ENCODE results near the gene SLC7A4. TPM values are rescaled to one million over a fixed set of nuclear protein-coding genes. Genes with fewer than 3 reads are reported as not detected.

Gene SLC7A4
- total and polyA plus RNA-seq, 12 donors = 0.73 to 7.2 (median 3.3) TPM

DNA sequence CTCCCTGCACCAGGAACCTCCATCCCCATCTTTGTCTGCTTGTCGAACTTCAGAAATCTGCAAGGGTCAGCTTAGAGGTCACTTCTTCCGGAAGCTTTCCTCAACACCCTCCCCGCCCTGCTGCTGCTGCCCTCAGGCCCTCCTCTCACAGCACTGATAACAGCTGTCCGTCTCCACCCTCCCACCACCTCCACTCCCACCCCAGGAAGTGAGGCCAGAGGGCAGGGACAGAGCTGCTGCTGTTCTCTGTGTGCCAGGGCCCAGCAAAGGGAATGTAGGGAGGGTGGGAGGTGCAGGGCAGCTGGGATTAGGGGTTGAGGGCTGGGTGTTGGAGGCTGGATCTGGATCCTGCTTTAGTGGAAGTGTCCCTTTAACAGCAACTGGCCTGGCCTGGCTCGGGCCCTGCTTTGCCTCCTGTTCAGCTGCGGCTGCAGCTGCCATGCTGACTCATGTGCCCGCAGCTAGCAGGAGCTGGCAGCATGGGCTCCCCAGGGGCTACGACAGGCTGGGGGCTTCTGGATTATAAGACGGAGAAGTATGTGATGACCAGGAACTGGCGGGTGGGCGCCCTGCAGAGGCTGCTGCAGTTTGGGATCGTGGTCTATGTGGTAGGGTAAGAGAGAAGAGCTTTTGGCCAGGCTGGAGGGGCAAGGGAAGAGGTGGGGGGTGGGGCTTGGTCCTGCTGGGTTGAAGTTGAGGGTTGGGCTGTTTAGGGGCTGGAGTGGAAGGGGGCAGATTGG, 17.5 kb downstream of the SLC7A4 start, which contains the start of gene P2RX6:
Gene P2RX6, plus strand, starts transcription at position 440 of the 740 bp plus-strand sequence. Its CDS starts 10 bp downstream, at position 450.
- intact Hi-C loops (cut with DNase I) = no loop called here
- peak in 3 of 7 donors; percentile 37 to 77 (median 57) for DNase-seq
- Histone ChIP-seq H3K4me1 (replicated peaks in 1 of 2) (peaks cover 15 to 18% of the 10 kb centered on the region in 2 donors), H3K9me3 (replicated peaks in 1 of 3) (no peaks in the 10 kb centered on the region), H3K27ac (peak within 1 kb of the TSS in 2 of 5 donors; percentile 73 to 79), H3K4me3 (peak within 1 kb of the TSS in 2 of 4 donors; percentile 18 to 51), H3K27me3 (no peaks in the 10 kb centered on the region), H3K36me3 (replicated peaks in 1 of 2) (no peaks in the 10 kb centered on the region)
- TF ChIP-seq POLR2A (IDR thresholded peaks at IDR 0.05) = no peak
- TF ChIP-seq, protein P1, sequence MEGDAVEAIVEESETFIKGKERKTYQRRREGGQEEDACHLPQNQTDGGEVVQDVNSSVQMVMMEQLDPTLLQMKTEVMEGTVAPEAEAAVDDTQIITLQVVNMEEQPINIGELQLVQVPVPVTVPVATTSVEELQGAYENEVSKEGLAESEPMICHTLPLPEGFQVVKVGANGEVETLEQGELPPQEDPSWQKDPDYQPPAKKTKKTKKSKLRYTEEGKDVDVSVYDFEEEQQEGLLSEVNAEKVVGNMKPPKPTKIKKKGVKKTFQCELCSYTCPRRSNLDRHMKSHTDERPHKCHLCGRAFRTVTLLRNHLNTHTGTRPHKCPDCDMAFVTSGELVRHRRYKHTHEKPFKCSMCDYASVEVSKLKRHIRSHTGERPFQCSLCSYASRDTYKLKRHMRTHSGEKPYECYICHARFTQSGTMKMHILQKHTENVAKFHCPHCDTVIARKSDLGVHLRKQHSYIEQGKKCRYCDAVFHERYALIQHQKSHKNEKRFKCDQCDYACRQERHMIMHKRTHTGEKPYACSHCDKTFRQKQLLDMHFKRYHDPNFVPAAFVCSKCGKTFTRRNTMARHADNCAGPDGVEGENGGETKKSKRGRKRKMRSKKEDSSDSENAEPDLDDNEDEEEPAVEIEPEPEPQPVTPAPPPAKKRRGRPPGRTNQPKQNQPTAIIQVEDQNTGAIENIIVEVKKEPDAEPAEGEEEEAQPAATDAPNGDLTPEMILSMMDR (IDR thresholded peaks at IDR 0.05) = no peak
- 22 to 32% (median 26%) methylated on average over 9 to 12 of the region's 12 CpGs for WGBS, 4 donors

- no peaks in the 10 kb centered on the region for H3K36me3 ChIP-seq (replicated peaks in 1 of 2)
- peaks cover 15 to 18% of the 10 kb centered on the region in 2 donors for H3K4me1 ChIP-seq (replicated peaks in 1 of 2)
- 2% methylated on average over 7 to 40 of the region's 40 CpGs for WGBS, 4 donors
- intact Hi-C loops (cut with DNase I) = no loop called here
- no peak for TF ChIP-seq POLR2A (IDR thresholded peaks at IDR 0.05)
- TF ChIP-seq, protein P1 (IDR thresholded peaks at IDR 0.05) = no peak
- no peaks in the 10 kb centered on the region for H3K9me3 ChIP-seq (replicated peaks in 1 of 3)
- peak; percentile 84 to 96 (median 87) for DNase-seq
- H3K27ac ChIP-seq = peak overlapping the region in 2 of 5 donors; percentile 73 to 79
- peak overlapping the region in 2 of 4 donors; percentile 18 to 51 for H3K4me3 ChIP-seq
- H3K27me3 ChIP-seq = no peaks in the 10 kb centered on the region
Observed at GRCh38 chr22:21014202-21014725, 18.1 kb downstream of the SLC7A4 start.

DNA sequence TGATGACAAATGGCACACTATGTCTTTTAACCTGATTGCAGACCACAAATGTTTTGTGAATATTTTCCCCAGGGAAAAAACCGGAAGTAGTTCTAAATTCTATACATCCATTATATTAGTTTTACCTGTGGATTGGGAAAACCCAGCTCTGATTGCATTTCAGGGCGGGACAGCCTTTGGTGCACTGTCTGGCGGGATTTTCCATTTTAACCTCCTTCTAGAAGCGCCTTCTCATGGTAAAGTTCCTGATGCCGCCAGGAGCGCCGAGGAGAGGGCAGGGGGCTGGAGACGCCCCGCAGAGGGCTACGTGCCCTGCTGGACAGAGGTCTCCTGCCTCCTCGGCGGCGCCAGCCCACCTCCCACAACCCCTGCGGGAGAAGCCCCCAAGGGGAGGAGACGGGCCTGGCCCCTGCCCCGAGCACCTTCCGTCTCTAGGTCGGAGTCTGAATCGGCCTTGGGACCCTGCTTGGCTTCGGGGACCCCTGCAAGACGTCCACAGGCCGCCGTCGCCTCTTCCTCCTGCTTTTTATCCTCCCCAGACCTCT, 18.6 kb downstream of the SLC7A4 start:
- intact Hi-C loops (cut with DNase I) = no loop called here
- Histone ChIP-seq H3K9me3 (replicated peaks in 1 of 3) (no peaks in the 10 kb centered on the region), H3K36me3 (replicated peaks in 1 of 2) (no peaks in the 10 kb centered on the region), H3K4me3 (peak overlapping the region in 2 of 4 donors; percentile 18 to 51), H3K27ac (peak overlapping the region in 2 of 5 donors; percentile 73 to 79), H3K27me3 (no peaks in the 10 kb centered on the region), H3K4me1 (replicated peaks in 1 of 2) (peaks cover 15 to 18% of the 10 kb centered on the region in 2 donors)
- WGBS, 4 donors = 17 to 43% (median 22%) methylated on average over 2 to 24 of the region's 24 CpGs
- TF ChIP-seq, protein P1 (IDR thresholded peaks at IDR 0.05) = no peak
- peak in 1 of 2 donors; percentile 52 for TF ChIP-seq POLR2A (IDR thresholded peaks at IDR 0.05)
- no peak for DNase-seq

Measured in adrenal gland (tissue), 12 donors.